IPS-18c (cell line): ENCODE measurements around the gene FGF2.
A peak's percentile ranks its signal among the peaks of the same experiment; 100 is the strongest.

Source experiments
- H3K4me3 ChIP-seq: 2 replicates; pipeline ENCODE4 v1.7.0; 2013; ENCODE audit warnings: low read depth, mild to moderate bottlenecking, low read length, moderate library complexity; ENCODE audit not compliant: insufficient read depth
- H3K9me3 ChIP-seq: one replicate; pipeline ENCODE4 v1.6.1; 2013; ENCODE audit warnings: mild to moderate bottlenecking, low read length, moderate library complexity; ENCODE audit not compliant: control insufficient read depth, insufficient read depth

Gene FGF2

GRCh38 chr4:122898370-122899150 lies 71.9 kb downstream of the FGF2 start:
- Histone ChIP-seq H3K9me3 (no peaks in the 10 kb centered on the region), H3K4me3 (no peak overlapping the region)

- Histone ChIP-seq H3K4me3 (no peak overlapping the region), H3K9me3 (no peaks in the 10 kb centered on the region)
These were observed 73.1 kb downstream of the FGF2 start for GRCh38 chr4:122899682-122900081.

- Histone ChIP-seq H3K4me3 (no peak overlapping the region), H3K9me3 (no peaks in the 10 kb centered on the region)
These were observed 73.7 kb downstream of the FGF2 start for GRCh38 chr4:122900314-122900713.

GRCh38 chr4:122901247-122902010 lies 74.8 kb downstream of the FGF2 start:
- Histone ChIP-seq H3K9me3 (no peaks in the 10 kb centered on the region), H3K4me3 (no peak overlapping the region)

- H3K9me3 ChIP-seq, result no peaks in the 10 kb centered on the region
- H3K4me3 ChIP-seq, result no peak overlapping the region
These were observed 77.2 kb downstream of the FGF2 start for GRCh38 chr4:122903766-122904288.

- Histone ChIP-seq H3K9me3 (no peaks in the 10 kb centered on the region), H3K4me3 (no peak overlapping the region)
These were observed 80.3 kb downstream of the FGF2 start for GRCh38 chr4:122906859-122907305.

GRCh38 chr4:122908223-122908622 lies 81.6 kb downstream of the FGF2 start:
- H3K9me3 ChIP-seq, result no peaks in the 10 kb centered on the region
- no peak overlapping the region for H3K4me3 ChIP-seq

GRCh38 chr4:122909683-122910082 lies 83.1 kb downstream of the FGF2 start:
- H3K9me3 ChIP-seq, result no peaks in the 10 kb centered on the region
- H3K4me3 ChIP-seq, result no peak overlapping the region

GRCh38 chr4:122911588-122911987 lies 85.0 kb downstream of the FGF2 start:
- Histone ChIP-seq H3K4me3 (no peak overlapping the region), H3K9me3 (no peaks in the 10 kb centered on the region)

- H3K4me3 ChIP-seq, result no peak overlapping the region
- no peaks in the 10 kb centered on the region for H3K9me3 ChIP-seq
These were observed 86.4 kb downstream of the FGF2 start for GRCh38 chr4:122912810-122913575.

GRCh38 chr4:122914292-122914904 lies 87.8 kb downstream of the FGF2 start:
- Histone ChIP-seq H3K4me3 (no peak overlapping the region), H3K9me3 (no peaks in the 10 kb centered on the region)

- H3K4me3 ChIP-seq, result no peak overlapping the region
- H3K9me3 ChIP-seq, result no peaks in the 10 kb centered on the region
These were observed 88.3 kb downstream of the FGF2 start for GRCh38 chr4:122914938-122915337.

- Histone ChIP-seq H3K9me3 (no peaks in the 10 kb centered on the region), H3K4me3 (no peak overlapping the region)
These were observed 91.1 kb downstream of the FGF2 start for GRCh38 chr4:122917731-122918130.

GRCh38 chr4:122920473-122920872 lies 93.8 kb downstream of the FGF2 start:
- no peaks in the 10 kb centered on the region for H3K9me3 ChIP-seq

GRCh38 chr4:122921300-122921699 lies 94.7 kb downstream of the FGF2 start:
- Histone ChIP-seq H3K4me3 (peak overlapping the region; percentile 97; the same call in 1 of the 2 replicates), H3K9me3 (no peaks in the 10 kb centered on the region)

More at GRCh38 chr4:122920473-122920872, 93.8 kb downstream of the FGF2 start:
- H3K4me3 ChIP-seq, result no peak overlapping the region

- Histone ChIP-seq H3K9me3 (no peaks in the 10 kb centered on the region), H3K4me3 (peak within 1 kb of the TSS; percentile 97)
These were observed 95.6 kb downstream of the FGF2 start, which contains the start of gene NUDT6 for GRCh38 chr4:122921971-122922876. NUDT6 (minus strand) TSS chr4:122922597; CDS start chr4:122922572, 25 bp downstream.
